Endothelial cell (in vitro differentiated cells): ENCODE results near the gene FN1. TPM values are rescaled to one million over a fixed set of nuclear protein-coding genes. Genes with fewer than 3 reads are reported as not detected.

Source experiments
- DNase-seq: peaks from one replicate; pipeline ENCODE4 v3.0.0; 2021; ENCODE audit warnings: low spot score
- H3K27ac Mint-ChIP-seq: one replicate; pipeline ENCODE4 v1.8.0; 2021; ENCODE audit warnings: mixed read lengths, inconsistent platforms; ENCODE audit not compliant: unreplicated experiment
- H3K27me3 Mint-ChIP-seq: one replicate; pipeline ENCODE4 v1.8.0; 2021; ENCODE audit warnings: mild to moderate bottlenecking, moderate library complexity, mixed read lengths, inconsistent platforms; ENCODE audit not compliant: unreplicated experiment
- H3K36me3 Mint-ChIP-seq: one replicate; pipeline ENCODE4 v1.8.0; 2021; ENCODE audit warnings: mild to moderate bottlenecking, low read depth, mixed read lengths, inconsistent platforms; ENCODE audit not compliant: unreplicated experiment
- H3K4me1 Mint-ChIP-seq: one replicate; pipeline ENCODE4 v1.8.0; 2021; ENCODE audit warnings: mild to moderate bottlenecking, mixed read lengths, inconsistent platforms; ENCODE audit not compliant: unreplicated experiment
- H3K4me3 Mint-ChIP-seq: one replicate; pipeline ENCODE4 v1.8.0; 2021; ENCODE audit warnings: mild to moderate bottlenecking, mixed read lengths, inconsistent platforms; ENCODE audit not compliant: unreplicated experiment
- H3K9me3 Mint-ChIP-seq: one replicate; pipeline ENCODE4 v1.8.0; 2021; ENCODE audit warnings: mixed read lengths, inconsistent platforms; ENCODE audit not compliant: unreplicated experiment
- CTCF ChIP-seq: fragments of 200-600 bp; sonication (generic); IDR thresholded peaks from one replicate; pipeline ENCODE4 v1.5.0; 2021; ENCODE audit warnings: antibody characterized with exemption; ENCODE audit not compliant: unreplicated experiment
- total RNA-seq: library from RNA; stranded (reverse); fragmentation: NEBNext Ultra II Directional; extraction: Animal tissue kit (Norgen Biotek cat#: 25700); gene quantifications from one replicate; pipeline ENCODE4 v1.2.1, GENCODE V29; 2021; ENCODE audit not compliant: unreplicated experiment

Gene FN1
- total RNA-seq, 1 donor from 2014 or later: 1,159 TPM

- Mint-ChIP-seq H3K9me3 (no peaks in the 10 kb centered on the region), H3K4me1 (peaks cover 42% of the 10 kb centered on the region), H3K27me3 (peaks cover 9% of the 10 kb centered on the region), H3K36me3 (peaks cover 50% of the 10 kb centered on the region), H3K4me3 (peak overlapping the region; percentile 43), H3K27ac (no peak overlapping the region)
- no peak for TF ChIP-seq CTCF
- DNase-seq: no peak
These were observed 3.8 kb downstream of the FN1 start for GRCh38 chr2:215431778-215432758.

- Mint-ChIP-seq H3K9me3 (no peaks in the 10 kb centered on the region), H3K27ac (no peak overlapping the region), H3K27me3 (peaks cover 5% of the 10 kb centered on the region), H3K36me3 (peaks cover 50% of the 10 kb centered on the region), H3K4me3 (no peak overlapping the region), H3K4me1 (peaks cover 38% of the 10 kb centered on the region)
- DNase-seq: no peak
- TF ChIP-seq CTCF: no peak
These were observed 4.6 kb downstream of the FN1 start for GRCh38 chr2:215431290-215431689.

- no peak for TF ChIP-seq CTCF
- DNase-seq: no peak
- Mint-ChIP-seq H3K4me1 (peaks cover 38% of the 10 kb centered on the region), H3K27me3 (peaks cover 4% of the 10 kb centered on the region), H3K9me3 (no peaks in the 10 kb centered on the region), H3K36me3 (peaks cover 52% of the 10 kb centered on the region), H3K27ac (no peak overlapping the region), H3K4me3 (peak overlapping the region; percentile 18)
These were observed 5.2 kb downstream of the FN1 start for GRCh38 chr2:215430528-215431187.

- Mint-ChIP-seq H3K9me3 (no peaks in the 10 kb centered on the region), H3K27me3 (no peaks in the 10 kb centered on the region), H3K36me3 (peaks cover 52% of the 10 kb centered on the region), H3K4me3 (no peak overlapping the region), H3K27ac (no peak overlapping the region), H3K4me1 (peaks cover 32% of the 10 kb centered on the region)
- DNase-seq: no peak
- no peak for TF ChIP-seq CTCF
These were observed 6.4 kb downstream of the FN1 start for GRCh38 chr2:215429424-215429823.
